HUES6 (cell line): ENCODE results near the gene FBXO11.
A peak's percentile ranks its signal among the peaks of the same experiment; 100 is the strongest.

ENCODE experiments used
- H3K27ac ChIP-seq: 2 replicates; pipeline ENCODE4 v1.7.0; 2013; ENCODE audit warnings: low read depth, mild to moderate bottlenecking, low read length, inconsistent platforms
- H3K27me3 ChIP-seq: 2 replicates; pipeline ENCODE4 v1.6.1; 2013; ENCODE audit warnings: low read length; ENCODE audit not compliant: control insufficient read depth, insufficient read depth
- H3K36me3 ChIP-seq: 2 replicates; pipeline ENCODE4 v1.6.1; 2013; ENCODE audit warnings: low read length; ENCODE audit not compliant: control insufficient read depth, insufficient read depth
- H3K4me1 ChIP-seq: 2 replicates; pipeline ENCODE4 v1.6.1; 2013; ENCODE audit warnings: low read length; ENCODE audit not compliant: control insufficient read depth, insufficient read depth
- H3K4me3 ChIP-seq: 2 replicates; pipeline ENCODE4 v1.5.1; 2013; ENCODE audit warnings: low read depth, low read length
- H3K9ac ChIP-seq: one replicate; pipeline ENCODE4 v1.6.1; 2013; ENCODE audit warnings: mild to moderate bottlenecking, low read length
- H3K9me3 ChIP-seq: 2 replicates; pipeline ENCODE4 v1.6.1; 2013; ENCODE audit warnings: low read depth, low read length; ENCODE audit not compliant: control insufficient read depth, insufficient read depth

The FBXO11 gene

GRCh38 chr2:47906157-47907038 lies at the start of gene FBXO11:
TSS of gene FBXO11 (minus strand) at chr2:47906498. CDS start at chr2:47905720, 778 bp downstream.
- Histone ChIP-seq H3K27ac (peak within 1 kb of the TSS; percentile 97), H3K4me1 (peaks cover 9% of the 10 kb centered on the region; the same call in 1 of the 2 replicates), H3K4me3 (peak within 1 kb of the TSS; percentile 98), H3K36me3 (no peaks in the 10 kb centered on the region), H3K9ac (peak within 1 kb of the TSS; percentile 93), H3K9me3 (no peaks in the 10 kb centered on the region), H3K27me3 (no peaks in the 10 kb centered on the region)

- Histone ChIP-seq H3K4me1 (no peaks in the 10 kb centered on the region), H3K27ac (no peak overlapping the region), H3K9ac (no peak overlapping the region), H3K9me3 (no peaks in the 10 kb centered on the region), H3K27me3 (no peaks in the 10 kb centered on the region), H3K36me3 (no peaks in the 10 kb centered on the region), H3K4me3 (no peak overlapping the region)
Measured at GRCh38 chr2:47950340-47951301, 44.3 kb upstream of the FBXO11 start.

DNA sequence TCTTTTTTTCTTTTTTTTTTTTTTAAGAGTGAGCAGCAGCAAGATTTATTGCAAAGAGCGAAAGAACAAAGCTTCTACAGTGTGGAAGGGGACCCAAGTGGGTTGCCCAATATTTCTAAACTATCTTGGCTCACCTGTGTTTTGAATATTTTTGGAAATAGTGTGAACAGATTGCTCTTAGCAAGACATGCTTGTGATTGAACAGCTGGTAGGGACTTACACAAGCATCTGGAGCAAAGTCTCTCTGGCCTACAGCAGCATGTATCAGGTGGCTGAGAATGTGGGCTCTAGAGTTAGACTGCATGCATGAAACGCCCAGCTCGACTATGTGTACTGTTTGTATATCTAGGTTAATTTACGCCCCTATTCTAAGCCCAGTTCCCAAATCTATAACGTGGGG lies 40.3 kb upstream of the FBXO11 start:
- no peak overlapping the region for H3K9ac ChIP-seq
- H3K27me3 ChIP-seq: no peaks in the 10 kb centered on the region
- no peaks in the 10 kb centered on the region for H3K4me1 ChIP-seq
- H3K36me3 ChIP-seq: no peaks in the 10 kb centered on the region
- H3K9me3 ChIP-seq: no peaks in the 10 kb centered on the region
- H3K27ac ChIP-seq: no peak overlapping the region
- no peak overlapping the region for H3K4me3 ChIP-seq

GRCh38 chr2:47945046-47945781 lies 38.9 kb upstream of the FBXO11 start:
- no peaks in the 10 kb centered on the region for H3K36me3 ChIP-seq
- H3K4me1 ChIP-seq: no peaks in the 10 kb centered on the region
- H3K27me3 ChIP-seq: no peaks in the 10 kb centered on the region
- no peak overlapping the region for H3K9ac ChIP-seq
- no peak overlapping the region for H3K27ac ChIP-seq
- H3K9me3 ChIP-seq: no peaks in the 10 kb centered on the region
- no peak overlapping the region for H3K4me3 ChIP-seq

GRCh38 chr2:47941936-47942335 lies 35.6 kb upstream of the FBXO11 start:
- Histone ChIP-seq H3K4me1 (no peaks in the 10 kb centered on the region), H3K9me3 (no peaks in the 10 kb centered on the region), H3K27me3 (no peaks in the 10 kb centered on the region), H3K9ac (no peak overlapping the region), H3K4me3 (no peak overlapping the region), H3K27ac (no peak overlapping the region), H3K36me3 (no peaks in the 10 kb centered on the region)

DNA sequence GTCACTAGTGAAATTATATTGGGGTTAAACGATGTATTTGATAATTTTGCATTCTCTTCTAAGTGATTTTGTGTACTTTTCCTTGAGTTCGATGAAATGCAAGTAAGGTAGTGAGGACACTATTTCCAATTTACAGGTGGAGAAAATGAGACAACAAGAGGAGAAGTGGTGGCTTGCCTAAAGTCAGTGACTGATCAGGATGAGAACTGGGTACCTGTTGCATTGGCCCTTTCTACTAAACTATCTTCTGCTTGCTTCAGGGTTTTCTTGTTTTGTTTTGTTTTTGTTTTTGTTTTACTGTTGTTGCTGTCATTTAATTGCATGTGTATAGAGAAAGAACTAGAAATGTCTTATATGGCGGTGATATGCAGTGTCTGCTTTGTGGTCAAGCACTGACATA lies 31.4 kb upstream of the FBXO11 start:
- Histone ChIP-seq H3K9me3 (no peaks in the 10 kb centered on the region), H3K4me3 (no peak overlapping the region), H3K9ac (no peak overlapping the region), H3K4me1 (no peaks in the 10 kb centered on the region), H3K27ac (no peak overlapping the region), H3K27me3 (no peaks in the 10 kb centered on the region), H3K36me3 (no peaks in the 10 kb centered on the region)

- H3K36me3 ChIP-seq: no peaks in the 10 kb centered on the region
- no peaks in the 10 kb centered on the region for H3K4me1 ChIP-seq
- H3K4me3 ChIP-seq: no peak overlapping the region
- no peak overlapping the region for H3K9ac ChIP-seq
- no peaks in the 10 kb centered on the region for H3K27me3 ChIP-seq
- H3K27ac ChIP-seq: no peak overlapping the region
- no peaks in the 10 kb centered on the region for H3K9me3 ChIP-seq
Measured at GRCh38 chr2:47935071-47935470, 28.8 kb upstream of the FBXO11 start.

DNA sequence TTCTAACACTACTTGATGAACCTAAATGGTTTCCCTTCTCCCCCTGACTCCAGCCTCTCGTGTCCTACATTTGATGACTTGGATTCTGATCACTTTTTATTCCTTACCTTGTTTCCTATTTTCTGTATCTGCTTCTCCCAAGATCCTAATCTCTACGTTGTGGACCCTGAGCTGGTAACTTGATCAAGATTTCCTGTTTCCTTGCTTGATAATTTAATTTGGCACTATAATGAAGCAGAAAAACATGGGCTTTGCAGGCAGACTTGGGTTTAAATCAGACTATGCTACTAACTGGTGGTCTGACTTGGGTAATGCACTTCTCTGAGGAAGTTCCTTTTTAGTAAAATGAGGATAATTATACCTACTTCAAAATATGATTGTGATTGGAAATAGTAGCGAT lies 11.7 kb upstream of the FBXO11 start:
- Histone ChIP-seq H3K27ac (no peak overlapping the region), H3K9ac (no peak overlapping the region), H3K4me3 (no peak overlapping the region), H3K36me3 (no peaks in the 10 kb centered on the region), H3K9me3 (no peaks in the 10 kb centered on the region), H3K27me3 (no peaks in the 10 kb centered on the region), H3K4me1 (no peaks in the 10 kb centered on the region)

- no peaks in the 10 kb centered on the region for H3K27me3 ChIP-seq
- no peaks in the 10 kb centered on the region for H3K9me3 ChIP-seq
- H3K9ac ChIP-seq: no peak overlapping the region
- no peaks in the 10 kb centered on the region for H3K36me3 ChIP-seq
- no peak overlapping the region for H3K27ac ChIP-seq
- H3K4me3 ChIP-seq: no peak overlapping the region
- no peaks in the 10 kb centered on the region for H3K4me1 ChIP-seq
Measured at GRCh38 chr2:47917276-47917961, 11.1 kb upstream of the FBXO11 start.

DNA sequence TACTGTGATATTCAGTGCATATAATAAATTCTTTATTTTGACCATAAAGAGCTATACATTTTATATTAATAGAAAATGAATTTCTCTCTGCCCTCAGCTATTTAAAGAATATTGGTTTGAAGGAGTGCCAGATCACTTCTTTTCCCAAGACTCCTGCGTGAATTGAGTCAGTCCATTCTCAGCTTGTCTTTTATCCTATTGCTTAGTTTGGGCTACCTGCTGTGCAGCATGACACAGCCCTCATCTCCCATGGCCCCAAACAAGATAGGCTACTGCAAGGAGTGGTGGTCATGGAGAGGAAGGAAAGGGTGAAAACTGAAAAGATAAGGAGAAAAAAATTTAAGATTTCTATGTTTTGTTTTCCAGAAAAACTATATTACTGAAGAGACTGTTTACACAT lies 10.1 kb upstream of the FBXO11 start:
- Histone ChIP-seq H3K4me3 (no peak overlapping the region), H3K9me3 (no peaks in the 10 kb centered on the region), H3K4me1 (no peaks in the 10 kb centered on the region), H3K36me3 (no peaks in the 10 kb centered on the region), H3K27ac (no peak overlapping the region), H3K27me3 (no peaks in the 10 kb centered on the region), H3K9ac (no peak overlapping the region)
